Activated gamma-delta T cell (primary cell): ENCODE data around the gene IPO9.
"Not testable (repeated sequence)": the region's sequence is repeated elsewhere in the genome, so short reads cannot be mapped to it uniquely, and the experiment has no call there.

ENCODE experiments used
- DNase-seq: peaks from one replicate; lab custom pipeline; 2025; lab: John Stamatoyannopoulos, UW

IPO9 gene

GRCh38 chr1:201809876-201810275 lies 19.1 kb upstream of the IPO9 start:
- DNase-seq, result no peak

DNA sequence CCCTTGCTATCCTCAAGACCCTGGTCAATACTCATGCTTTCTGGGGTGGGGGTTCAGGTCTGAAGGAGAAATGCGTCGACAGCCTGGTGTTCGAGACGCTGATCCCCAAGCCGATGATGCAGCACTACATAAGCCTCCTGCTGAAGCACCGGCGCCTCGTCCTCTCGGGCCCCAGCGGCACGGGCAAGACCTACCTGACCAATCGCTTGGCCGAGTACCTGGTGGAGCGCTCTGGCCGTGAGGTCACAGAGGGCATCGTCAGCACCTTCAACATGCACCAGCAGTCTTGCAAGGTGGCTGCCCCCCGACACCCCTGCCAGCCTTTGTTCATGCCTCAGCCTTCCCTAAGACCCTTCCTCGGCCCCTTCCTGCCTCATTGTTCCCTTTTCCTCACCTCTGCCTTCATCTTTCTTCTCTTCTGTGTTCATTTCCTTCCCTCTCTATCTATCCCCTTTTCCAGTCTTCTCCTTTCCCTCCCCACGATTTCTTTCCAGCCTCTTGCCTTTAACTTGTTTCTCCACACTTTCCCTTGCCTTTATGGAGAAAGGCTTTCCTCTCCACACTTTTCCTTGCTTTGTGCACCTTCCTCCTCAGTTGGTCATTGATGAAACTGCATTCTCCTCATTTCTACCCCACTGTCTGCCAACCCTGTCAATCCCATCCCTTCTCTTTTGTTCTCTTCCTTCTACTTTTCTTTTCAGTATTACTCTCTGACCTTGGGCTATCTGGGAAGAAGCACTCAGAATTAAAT lies 18.3 kb upstream of the IPO9 start:
- no peak for DNase-seq

GRCh38 chr1:201813226-201813625 lies 15.7 kb upstream of the IPO9 start:
- no peak for DNase-seq

- DNase-seq, result no peak
Observed at GRCh38 chr1:201816309-201816854, 12.6 kb upstream of the IPO9 start.

DNA sequence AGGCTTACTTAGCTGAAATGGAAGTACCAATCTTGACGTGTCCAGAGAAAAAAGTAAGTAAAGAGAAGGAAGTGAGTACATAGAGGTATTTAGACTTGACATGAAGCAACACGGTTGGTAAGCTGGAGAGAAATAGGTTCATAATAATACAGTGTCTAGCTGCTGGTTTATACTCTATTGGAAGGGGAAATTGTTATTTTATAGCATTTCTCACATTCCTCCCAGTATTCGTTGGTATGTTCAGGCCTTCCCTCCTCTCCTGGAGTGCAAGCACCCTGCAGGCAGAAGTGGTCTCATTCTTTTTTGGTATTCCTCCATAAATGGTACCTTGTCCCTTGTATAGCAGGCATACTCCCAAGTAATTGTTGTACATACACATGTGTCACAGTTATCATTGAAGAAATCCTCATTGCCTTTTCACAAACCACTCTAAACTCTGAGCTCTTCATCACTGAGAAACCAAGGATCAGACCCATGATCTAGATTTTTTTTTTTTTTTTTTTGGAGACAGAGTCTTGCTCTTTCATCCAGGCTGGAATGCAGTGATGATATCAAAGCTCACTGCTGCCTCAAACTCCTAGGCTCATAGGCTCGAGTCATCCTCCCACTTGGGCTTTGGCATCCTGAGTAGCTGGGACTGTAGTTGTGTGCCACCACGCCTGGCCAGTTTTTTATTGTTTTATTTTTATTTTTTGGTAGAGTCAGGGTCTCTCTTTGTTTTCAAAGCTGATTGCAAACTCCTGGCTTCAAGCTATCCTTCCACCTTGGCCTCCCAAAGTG lies 9.8 kb upstream of the IPO9 start:
- DNase-seq, result no peak

DNA sequence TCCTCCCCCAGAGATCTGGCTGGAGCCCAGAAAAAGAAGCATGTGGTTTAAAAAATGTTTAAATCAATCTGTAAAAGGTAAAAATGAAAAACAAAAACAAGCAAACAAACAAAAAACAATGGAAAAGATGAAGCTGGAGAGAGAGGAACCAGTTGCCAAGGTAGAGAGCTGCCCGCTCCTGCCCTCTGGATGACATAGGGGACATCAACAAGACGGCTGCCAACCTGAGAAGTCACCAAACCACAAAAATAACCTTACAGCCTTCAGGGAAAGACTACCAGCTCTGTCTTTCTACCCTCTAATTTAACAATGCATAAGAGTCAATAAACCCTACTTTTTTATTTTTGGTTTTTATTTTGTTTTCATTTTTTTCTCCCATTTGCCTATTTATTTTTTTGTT lies 8.5 kb upstream of the IPO9 start:
- no peak for DNase-seq

- DNase-seq, result no peak
Observed at GRCh38 chr1:201825245-201825644, 3.7 kb upstream of the IPO9 start.

- DNase-seq, result no peak
Observed at GRCh38 chr1:201826830-201827229, 2.1 kb upstream of the IPO9 start.

DNA sequence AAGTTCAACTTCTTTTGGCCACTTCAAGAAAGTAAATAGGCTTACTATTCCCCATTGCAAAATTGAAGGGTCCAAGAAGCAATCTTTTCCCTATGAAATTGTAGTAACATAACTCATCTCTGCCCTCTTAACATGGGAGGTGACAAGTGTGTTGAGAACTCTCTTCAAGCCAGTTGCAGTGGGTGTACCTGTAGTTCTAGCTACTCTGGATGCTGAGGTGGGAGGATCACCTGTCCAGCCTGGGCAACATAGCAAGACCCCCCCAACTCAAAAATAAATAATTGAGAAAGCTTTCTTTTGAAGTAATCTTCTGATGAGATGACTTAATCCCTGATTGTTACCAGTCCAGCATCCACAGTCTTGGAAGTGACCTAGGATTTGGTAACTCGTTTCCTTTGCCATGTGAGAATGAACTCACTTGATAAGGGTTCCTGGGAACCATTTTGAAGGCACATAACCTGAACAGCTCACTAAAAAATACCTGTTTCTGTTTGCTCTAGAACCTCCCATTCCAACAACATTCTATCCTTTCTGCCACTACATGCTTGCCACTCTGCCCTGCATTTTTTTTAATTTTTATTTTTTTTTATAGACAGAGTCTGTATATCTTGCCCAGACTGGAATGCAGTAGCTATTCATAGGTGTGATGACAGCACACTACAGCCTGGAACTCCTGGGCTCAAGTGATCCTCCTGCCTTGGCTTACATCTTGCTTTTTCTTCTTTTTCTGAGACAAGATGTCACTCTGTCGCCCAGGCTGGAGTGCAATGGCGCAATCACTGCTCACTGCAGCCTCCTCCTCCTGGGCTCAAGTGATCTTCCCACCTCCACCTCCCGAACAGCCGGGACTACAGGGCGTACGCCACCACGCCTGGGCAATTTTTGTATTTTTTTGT lies 1.4 kb upstream of the IPO9 start:
- no peak for DNase-seq

GRCh38 chr1:201828217-201828819 lies 639 bp upstream of the IPO9 start:
- no peak for DNase-seq

DNA sequence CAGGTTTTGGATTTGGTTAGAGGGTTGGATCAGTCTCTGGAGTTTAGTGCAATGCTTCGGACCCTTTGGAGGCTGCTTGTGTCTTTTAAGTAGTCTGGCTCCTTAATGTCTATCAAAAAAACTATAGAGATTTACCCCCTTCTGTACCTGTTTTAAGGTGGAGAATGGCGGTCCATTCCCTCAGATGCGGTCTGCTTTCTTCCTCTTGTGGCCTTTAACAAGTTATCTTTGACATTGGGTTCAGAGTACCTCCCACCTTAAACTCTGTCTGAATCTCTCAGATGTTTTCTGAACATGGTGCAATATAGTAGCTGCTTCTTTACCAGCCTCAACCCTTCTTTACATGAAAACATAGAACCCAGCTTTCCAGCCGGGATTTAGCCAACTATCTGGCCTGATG lies 2.4 kb downstream of the IPO9 start:
- no peak for DNase-seq

- DNase-seq, result no peak
Observed at GRCh38 chr1:201834621-201835020, 5.7 kb downstream of the IPO9 start.

DNA sequence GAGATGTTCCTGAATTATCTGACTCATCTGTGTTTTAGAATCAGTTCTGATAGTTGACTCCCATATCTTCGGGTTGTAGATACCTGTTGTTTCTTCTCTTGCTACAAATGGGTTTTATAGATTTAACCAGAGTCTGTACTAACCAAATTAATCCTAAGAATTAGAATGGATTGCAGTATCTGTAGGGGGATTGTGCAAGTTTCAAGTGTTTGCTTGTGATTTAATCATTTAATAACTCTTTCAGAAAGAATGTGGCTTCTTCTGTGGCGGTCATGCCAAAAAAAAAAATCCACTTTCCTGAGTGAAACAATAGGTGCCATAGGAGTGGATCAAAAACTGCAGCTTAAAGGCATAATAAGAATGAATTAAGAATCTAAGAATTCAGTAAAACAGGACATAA lies 9.4 kb downstream of the IPO9 start:
- DNase-seq, result no peak

DNA sequence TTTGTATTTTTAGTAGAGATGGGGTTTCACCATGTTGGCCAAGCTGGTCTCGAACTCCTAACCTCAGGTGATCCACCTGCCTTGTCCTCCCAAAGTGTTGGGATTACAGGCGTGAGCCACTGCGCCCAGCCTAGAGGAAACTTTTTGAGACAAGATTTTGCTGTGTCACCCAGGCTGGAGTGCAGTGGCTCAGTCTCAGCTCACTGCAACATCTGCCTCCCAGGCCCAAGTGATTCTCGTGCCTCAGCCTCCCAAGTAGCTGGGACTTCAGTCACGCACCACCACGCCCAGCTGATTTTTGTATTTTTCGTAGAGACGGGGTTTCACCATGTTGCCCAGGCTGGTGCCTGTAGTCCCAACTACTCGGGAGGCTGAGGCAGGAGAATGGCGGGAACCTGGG lies 10.1 kb downstream of the IPO9 start:
- DNase-seq, result not testable (repeated sequence)

DNA sequence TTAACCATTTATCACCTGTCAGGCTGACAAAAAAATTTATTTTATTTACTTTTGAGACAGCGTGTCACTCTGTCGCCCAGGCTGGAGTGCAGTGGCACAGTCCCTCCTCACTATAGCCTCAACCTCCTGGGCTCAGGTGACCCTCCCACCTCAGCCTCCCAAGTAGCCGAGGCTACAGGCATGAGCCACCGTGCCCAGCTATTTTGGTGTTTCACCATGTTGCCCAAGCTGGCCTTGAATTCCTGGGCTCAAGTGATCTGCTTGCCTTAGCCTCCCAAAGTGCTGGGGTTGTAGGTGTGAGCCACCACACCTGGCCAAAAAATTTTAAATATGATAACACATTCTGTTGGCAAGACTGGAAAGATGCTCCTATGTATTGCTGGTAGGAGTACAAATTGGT lies 11.1 kb downstream of the IPO9 start:
- DNase-seq, result no peak

GRCh38 chr1:201840490-201840889 lies 11.5 kb downstream of the IPO9 start:
- DNase-seq, result no peak

GRCh38 chr1:201841265-201841912 lies 12.4 kb downstream of the IPO9 start:
- no peak for DNase-seq

- DNase-seq, result no peak
Observed at GRCh38 chr1:201842472-201843027, 13.6 kb downstream of the IPO9 start.

GRCh38 chr1:201845331-201846083 lies 16.6 kb downstream of the IPO9 start:
- no peak for DNase-seq

GRCh38 chr1:201847150-201847549 lies 18.2 kb downstream of the IPO9 start:
- no peak for DNase-seq
